Activated CD8-positive, alpha-beta memory T cell treated with anti-CD3 and anti-CD28 coated beads, Interleukin-2, amount 50 U/mL, for 4 hours (primary cell): ENCODE results near the gene PUDP.
A peak's percentile ranks its signal among the peaks of the same experiment; 100 is the strongest.
"Not testable (repeated sequence)": the region's sequence is repeated elsewhere in the genome, so short reads cannot be mapped to it uniquely, and the experiment has no call there.

Source experiments
- DNase-seq: peaks from one replicate; pipeline ENCODE4 v3.0.0-alpha.2; 2020

Gene PUDP

GRCh38 chrX:7147978-7148854, at the start of gene PUDP:
Gene PUDP (minus strand): TSS chrX:7148153. CDS start chrX:7148113, 40 bp downstream.
- peak; percentile 89 for DNase-seq

GRCh38 chrX:7194606-7195005, 46.7 kb upstream of the PUDP start:
- no peak for DNase-seq

GRCh38 chrX:7192871-7193270, 44.9 kb upstream of the PUDP start:
- no peak for DNase-seq

GRCh38 chrX:7191681-7192110, 43.7 kb upstream of the PUDP start:
- DNase-seq, result no peak

GRCh38 chrX:7190157-7190556, 42.2 kb upstream of the PUDP start:
- no peak for DNase-seq

GRCh38 chrX:7188672-7189071, 40.7 kb upstream of the PUDP start:
- DNase-seq, result no peak

GRCh38 chrX:7184816-7185215, 36.9 kb upstream of the PUDP start:
- no peak for DNase-seq

- DNase-seq, result no peak
These were observed 31.5 kb upstream of the PUDP start for GRCh38 chrX:7179446-7179845.

- DNase-seq, result not testable (repeated sequence)
These were observed 30.9 kb upstream of the PUDP start for GRCh38 chrX:7178859-7179258.

- DNase-seq, result peak; percentile 44
These were observed 22.9 kb upstream of the PUDP start for GRCh38 chrX:7170898-7171297.

- no peak for DNase-seq
These were observed 21.7 kb upstream of the PUDP start for GRCh38 chrX:7169627-7170026.

- DNase-seq, result no peak
These were observed 20.4 kb upstream of the PUDP start for GRCh38 chrX:7168371-7168770.

GRCh38 chrX:7164174-7164573, 16.2 kb upstream of the PUDP start:
- no peak for DNase-seq

GRCh38 chrX:7163146-7163677, 15.3 kb upstream of the PUDP start:
- DNase-seq, result no peak

- no peak for DNase-seq
These were observed 11.4 kb upstream of the PUDP start for GRCh38 chrX:7159149-7159861.

GRCh38 chrX:7158468-7158990, 10.6 kb upstream of the PUDP start:
- no peak for DNase-seq

GRCh38 chrX:7156879-7157278, 8.9 kb upstream of the PUDP start:
- no peak for DNase-seq

- DNase-seq, result no peak
These were observed 7.2 kb upstream of the PUDP start for GRCh38 chrX:7155163-7155562.

GRCh38 chrX:7154041-7154597, 6.2 kb upstream of the PUDP start:
- no peak for DNase-seq

GRCh38 chrX:7153231-7153630, 5.3 kb upstream of the PUDP start:
- no peak for DNase-seq

GRCh38 chrX:7149411-7149810, 1.5 kb upstream of the PUDP start:
- no peak for DNase-seq

- peak; percentile 51 for DNase-seq
These were observed 458 bp downstream of the PUDP start, which contains the start of gene STS for GRCh38 chrX:7147413-7147977. Gene STS (plus strand): TSS chrX:7147712. CDS start chrX:7253200, 105,488 bp downstream.
